NCI-H2227 (cell line): ENCODE data around the gene ZDHHC5.
A peak's percentile ranks its signal among the peaks of the same experiment; 100 is the strongest.

Experiments used
- DNase-seq: peaks from one replicate; lab custom pipeline; 2025; ENCODE audit not compliant: unreplicated experiment; lab: John Stamatoyannopoulos, UW

ZDHHC5 gene

DNA sequence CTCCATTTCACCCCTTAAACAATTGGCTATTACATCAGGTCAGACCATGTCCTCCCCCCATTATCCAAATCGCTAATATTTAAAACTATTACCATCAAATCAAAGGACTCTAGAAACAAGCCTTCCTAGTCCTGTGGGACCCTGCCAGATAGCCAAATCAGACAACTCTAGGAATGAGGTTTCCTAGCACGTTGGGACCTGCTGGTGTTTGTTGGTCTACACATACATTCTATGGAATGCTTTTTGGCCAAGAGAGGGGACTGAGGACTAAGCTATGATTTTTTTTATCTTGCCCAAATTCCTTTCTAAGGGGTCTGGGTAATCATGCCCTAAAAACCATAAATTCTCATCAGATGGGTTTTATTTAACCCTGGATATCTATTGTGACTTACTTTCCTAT, 59.3 kb downstream of the ZDHHC5 start:
- no peak for DNase-seq

GRCh38 chr11:57728829-57729228, 60.9 kb downstream of the ZDHHC5 start:
- no peak for DNase-seq

- no peak for DNase-seq
These were observed 61.6 kb downstream of the ZDHHC5 start for GRCh38 chr11:57729479-57729878.

- no peak for DNase-seq
These were observed 64.7 kb downstream of the ZDHHC5 start for GRCh38 chr11:57732661-57733060.

GRCh38 chr11:57735619-57736298, 67.8 kb downstream of the ZDHHC5 start:
- DNase-seq = no peak

GRCh38 chr11:57741132-57742086, 73.5 kb downstream of the ZDHHC5 start, which contains the start of gene SELENOH:
Gene SELENOH, plus strand, starts transcription at chr11:57741491. Its CDS starts 105 bp downstream, at chr11:57741596.
- DNase-seq = peak; percentile 98

DNA sequence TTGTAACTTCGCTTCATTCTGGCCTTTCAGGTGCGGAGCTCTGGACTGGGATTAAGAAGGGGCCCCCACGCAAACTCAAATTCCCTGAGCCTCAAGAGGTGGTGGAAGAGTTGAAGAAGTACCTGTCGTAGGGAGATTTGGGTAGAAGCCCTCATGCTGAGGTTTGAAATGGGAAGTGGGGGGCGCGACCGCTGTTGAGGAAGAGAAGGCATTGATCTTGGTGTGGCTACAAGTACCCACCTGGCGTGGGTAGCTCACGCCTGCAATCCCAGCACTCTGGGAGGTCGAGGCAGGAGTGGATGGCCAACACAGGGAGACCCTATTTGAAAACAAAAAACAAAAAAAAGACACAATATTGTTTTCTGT, 74.2 kb downstream of the ZDHHC5 start:
- no peak for DNase-seq

DNA sequence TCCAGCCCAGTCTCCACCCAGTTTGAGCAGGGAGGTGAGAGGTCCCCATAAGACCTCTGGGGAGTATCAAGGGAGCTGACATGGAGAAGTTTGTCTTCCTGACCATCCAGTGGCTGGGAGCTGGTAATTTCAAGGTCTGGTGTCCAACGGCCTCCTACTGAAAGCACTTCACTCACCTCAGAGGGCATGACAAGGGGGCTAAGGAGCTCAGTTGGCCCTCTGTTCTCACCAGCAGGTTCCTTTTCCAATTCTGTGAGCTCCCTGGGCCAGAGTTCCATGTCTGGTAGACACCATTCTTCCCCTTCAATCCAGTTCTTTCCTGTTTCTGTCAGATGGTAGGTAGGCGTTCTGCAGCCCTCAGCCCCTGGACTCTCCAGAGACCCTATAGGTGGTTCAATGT, 76.4 kb downstream of the ZDHHC5 start:
- no peak for DNase-seq

DNA sequence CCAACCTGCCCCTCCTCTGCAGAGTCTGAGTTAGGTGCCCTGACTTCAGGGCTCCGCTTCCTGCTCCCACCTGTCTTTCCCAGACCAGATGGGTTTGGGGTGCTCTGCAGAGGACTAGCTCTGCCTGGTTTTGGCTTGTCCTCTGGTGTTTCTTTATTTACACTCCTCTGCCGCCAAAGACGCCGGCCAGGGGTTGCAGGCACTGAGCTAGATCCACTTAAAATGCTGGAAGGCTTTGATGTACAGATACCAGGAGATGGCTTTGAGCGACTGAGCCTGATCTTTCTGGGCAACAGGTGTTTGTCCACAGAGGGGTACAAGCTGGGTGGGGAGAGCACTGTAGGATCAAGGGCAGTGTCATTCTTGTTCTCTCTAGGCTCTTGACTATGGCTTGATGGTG, 77.3 kb downstream of the ZDHHC5 start:
- no peak for DNase-seq

DNA sequence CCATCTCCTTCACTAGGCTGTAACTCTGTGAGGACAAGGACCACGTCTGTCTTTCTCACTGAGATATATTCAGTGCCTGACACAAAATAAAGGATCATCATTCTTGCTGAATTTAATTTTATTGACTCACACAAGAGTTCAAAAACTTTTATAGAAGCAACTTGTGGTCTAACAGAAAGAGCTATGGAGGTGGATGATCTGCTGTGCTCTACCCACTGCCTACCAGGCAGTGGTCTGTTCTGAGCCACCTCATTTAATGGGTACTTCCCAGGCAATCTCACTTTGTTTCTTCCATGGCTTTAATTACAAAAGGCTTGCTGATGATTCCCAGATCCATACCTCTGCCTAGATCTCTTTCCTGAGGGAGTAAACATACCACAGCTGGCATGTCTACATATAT, 79.0 kb downstream of the ZDHHC5 start:
- no peak for DNase-seq
